GM19397 (cell line): Measurements from ENCODE around the gene CDKN2B.

Source experiments
- ATAC-seq: cut with Tn5 transposase; IDR thresholded peaks from one replicate; pipeline ENCODE4 v1.9.1; 2021; ENCODE audit warnings: mild to moderate bottlenecking, moderate library complexity; ENCODE audit not compliant: unreplicated experiment

CDKN2B gene

DNA sequence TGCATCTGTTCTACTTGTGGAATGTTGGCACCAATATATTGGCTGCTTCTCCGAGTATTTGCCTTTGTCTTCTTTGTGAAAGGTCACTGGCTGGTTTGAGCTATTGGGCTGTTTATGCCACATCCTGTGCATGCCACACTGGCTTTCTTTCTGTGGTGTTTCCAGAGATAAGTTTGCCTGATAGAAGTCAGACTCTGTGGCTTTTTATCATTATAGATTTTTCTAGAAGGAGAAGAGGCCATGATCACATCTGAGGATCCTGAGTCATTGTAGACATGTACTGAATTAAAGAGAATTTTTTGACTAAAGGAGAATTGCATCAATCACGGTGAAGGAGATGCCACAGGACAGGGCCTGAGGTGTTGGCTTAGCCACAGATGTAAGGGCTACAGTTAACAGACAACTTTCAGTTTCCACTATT lies 26.5 kb upstream of the CDKN2B start:
- no peak for ATAC-seq

DNA sequence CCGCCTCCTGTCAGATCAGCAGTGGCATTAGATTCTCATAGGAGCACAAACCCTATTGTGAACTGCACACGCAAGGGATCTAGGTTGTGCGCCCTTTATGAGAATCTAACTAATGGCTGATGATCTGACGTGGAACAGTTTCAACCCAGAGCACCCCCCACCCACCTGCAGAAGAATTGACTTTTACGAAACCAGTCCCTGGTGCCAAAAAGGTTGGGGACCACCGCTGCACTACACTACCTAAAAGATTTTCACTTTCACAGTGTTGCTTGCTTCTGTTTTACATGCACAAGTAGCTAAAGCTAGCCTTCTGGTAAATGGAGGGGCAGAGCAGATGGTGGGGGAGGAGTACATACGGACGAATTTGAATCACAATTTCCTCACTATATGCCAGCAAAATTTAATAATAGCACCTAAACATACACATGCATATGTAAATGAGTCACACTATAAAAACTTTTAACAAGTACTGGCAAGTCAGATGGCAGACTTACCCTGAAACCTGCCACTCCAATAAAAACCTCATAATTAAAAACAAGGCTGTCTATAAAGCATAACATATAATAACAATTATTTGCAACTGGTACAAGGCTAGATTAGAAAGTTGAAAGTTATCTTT lies 24.0 kb upstream of the CDKN2B start:
- ATAC-seq = no peak

- ATAC-seq = no peak
Observed at GRCh38 chr9:22031655-22032411, 22.7 kb upstream of the CDKN2B start.

GRCh38 chr9:22030101-22030598 lies 21.0 kb upstream of the CDKN2B start:
- ATAC-seq = peak; percentile 58

GRCh38 chr9:22029231-22029630 lies 20.1 kb upstream of the CDKN2B start:
- ATAC-seq = no peak

DNA sequence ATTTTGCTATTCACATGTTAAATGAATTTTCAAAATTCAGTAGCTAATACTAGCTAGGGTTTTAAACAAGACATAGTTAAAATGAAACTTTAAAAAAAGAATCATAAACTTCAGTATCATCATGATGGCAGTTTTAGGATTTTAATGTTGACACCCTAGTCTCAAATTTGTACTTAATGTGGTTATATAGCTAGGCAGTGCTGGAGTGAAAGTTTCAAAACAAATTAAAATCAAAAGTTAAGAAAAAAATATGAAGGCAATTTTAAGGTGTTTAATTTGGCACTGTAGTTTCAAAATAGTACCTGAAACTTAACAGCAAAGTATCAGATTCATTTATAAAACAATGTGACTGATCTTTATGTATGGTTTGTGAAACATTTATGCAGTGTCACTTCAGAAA lies 19.3 kb upstream of the CDKN2B start:
- ATAC-seq = no peak

GRCh38 chr9:22026696-22027095 lies 17.6 kb upstream of the CDKN2B start:
- no peak for ATAC-seq

GRCh38 chr9:22022396-22022795 lies 13.3 kb upstream of the CDKN2B start:
- ATAC-seq = no peak

DNA sequence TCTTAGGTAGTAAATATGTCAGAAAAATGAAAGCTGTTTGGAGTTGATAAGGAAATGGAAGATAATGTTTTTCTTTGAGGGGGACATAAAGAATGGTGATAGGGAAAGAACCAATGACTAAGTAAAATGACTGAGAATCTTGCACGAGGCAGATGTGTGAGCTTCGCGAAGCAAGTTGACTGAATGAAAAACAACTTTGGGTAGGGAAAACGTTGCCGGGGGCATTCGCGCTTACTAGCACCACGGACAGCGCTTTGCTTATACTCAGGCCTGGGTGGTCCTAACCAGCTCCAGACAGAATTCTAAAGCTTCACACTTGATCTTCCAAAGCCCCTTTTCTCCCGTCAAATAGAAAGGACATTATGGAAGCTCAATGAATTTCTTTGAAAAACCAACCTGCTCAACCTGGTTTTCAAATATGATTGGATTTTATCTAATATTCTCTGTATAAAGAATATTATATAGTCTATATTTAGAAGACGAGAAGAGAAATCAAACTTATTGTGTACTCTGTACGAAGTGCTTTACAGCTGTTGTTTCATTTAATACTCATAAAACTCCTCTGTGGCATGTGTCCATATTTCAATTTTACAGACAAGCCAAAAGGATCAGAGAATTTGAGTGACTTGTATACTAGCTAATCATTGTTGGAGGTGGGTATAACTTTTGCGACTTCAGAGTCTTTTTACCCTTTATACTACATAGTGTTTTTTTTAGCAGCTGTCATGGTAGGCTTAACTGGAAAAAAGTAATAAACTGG lies 1.9 kb upstream of the CDKN2B start:
- no peak for ATAC-seq

DNA sequence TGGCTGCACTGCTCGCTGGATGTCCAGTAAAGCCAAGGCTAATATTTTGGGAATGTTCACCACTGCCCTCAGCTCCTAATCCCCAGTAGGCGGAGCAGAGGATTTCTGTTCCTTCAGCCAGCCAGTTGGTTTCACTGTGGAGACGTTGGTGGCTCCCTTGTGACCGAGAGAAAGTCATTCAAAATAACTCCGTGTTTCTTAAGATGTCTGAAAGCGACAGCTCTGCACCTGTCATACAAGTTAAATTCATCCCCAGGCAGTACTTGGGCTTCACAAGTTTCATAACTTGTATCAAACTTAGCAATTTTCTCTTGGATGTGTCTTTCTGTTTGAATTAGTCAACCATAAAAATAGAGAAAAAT lies 382 bp upstream of the CDKN2B start:
- peak; percentile 27 for ATAC-seq

DNA sequence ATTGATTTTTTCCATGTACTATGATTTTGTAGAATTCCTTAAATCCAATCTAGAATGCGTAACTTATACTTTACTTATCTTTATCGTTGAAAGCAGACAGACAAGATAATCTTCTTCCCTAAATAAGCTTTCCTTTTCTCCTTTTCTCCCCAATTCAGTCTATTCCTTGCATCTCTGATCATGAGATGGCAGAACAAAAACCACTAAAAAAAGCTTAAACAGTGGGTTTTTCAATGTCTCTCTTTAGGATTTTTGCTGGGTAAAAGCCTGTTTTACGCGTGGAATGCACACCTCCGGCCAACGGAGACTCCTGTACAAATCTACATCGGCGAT lies 755 bp downstream of the CDKN2B start:
- no peak for ATAC-seq

- no peak for ATAC-seq
Observed at GRCh38 chr9:22005702-22006606, 3.2 kb downstream of the CDKN2B start.

DNA sequence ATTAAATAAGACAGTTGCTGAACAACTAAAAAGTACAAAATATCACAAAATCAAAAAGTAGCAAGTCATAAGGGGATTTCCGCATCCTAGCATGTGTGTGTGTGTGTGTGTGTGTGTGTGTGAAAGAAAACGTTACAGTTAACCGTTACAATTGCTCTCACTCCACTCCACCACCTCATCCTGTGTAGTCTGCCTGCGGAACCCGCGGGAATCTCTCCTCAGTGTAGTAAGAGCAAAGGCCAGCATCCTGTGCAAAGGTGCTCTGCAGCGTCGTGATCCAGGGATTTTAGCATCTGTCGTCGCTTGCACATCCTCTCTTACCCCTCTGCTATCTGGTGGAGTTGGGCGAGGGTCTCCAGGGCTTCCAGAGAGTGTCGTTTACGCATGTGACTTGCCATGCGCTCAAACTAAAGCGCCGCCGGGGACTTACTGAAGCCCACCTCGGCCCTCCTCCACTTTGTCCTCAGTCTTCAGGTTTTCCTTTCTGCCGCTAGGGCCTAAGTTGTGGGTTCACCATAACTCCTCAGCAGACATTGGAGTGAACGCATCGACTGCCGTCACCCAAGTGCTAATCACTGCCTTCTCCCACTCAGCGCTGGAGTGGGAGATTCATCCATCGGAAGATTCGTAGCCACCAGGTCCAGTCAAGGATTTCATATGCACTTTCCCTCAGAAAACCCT lies 3.9 kb downstream of the CDKN2B start:
- no peak for ATAC-seq

- ATAC-seq = no peak
Observed at GRCh38 chr9:22002038-22002437, 7.1 kb downstream of the CDKN2B start.

GRCh38 chr9:21998026-21998425 lies 11.1 kb downstream of the CDKN2B start:
- ATAC-seq = no peak

DNA sequence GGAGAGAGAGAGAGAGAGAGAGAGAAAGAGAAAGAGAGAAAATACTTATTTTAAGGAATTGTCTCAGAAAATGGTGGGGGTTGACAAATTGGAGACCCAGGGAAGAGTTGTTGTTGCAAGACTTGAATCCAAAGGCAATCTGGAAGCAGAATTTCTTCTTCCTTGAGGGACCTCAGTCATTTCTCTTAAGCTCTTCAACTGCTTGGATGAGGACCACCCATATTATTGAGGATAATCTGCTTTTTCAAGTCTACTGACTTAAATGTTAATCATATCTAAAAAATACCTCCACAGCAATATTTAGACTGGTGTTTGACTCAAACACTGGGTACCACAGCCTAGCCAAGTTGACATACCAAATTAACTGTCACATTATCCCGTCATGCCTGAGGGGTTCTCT lies 11.6 kb downstream of the CDKN2B start:
- no peak for ATAC-seq

- ATAC-seq = no peak
Observed at GRCh38 chr9:21996858-21997257, 12.2 kb downstream of the CDKN2B start.

GRCh38 chr9:21996438-21996837 lies 12.7 kb downstream of the CDKN2B start:
- no peak for ATAC-seq

GRCh38 chr9:21995666-21996398 lies 13.3 kb downstream of the CDKN2B start:
- ATAC-seq = peak; percentile 16
